Stimulated activated memory B cell treated with anti-CD40 and anti-IgM and Interleukin-4, amounts not matched to agents 10 μg/mL and 1 μg/mL and 100 μg/mL, for 72 hours (primary cell): Measurements from ENCODE around the gene GPR34.
"Not testable (repeated sequence)": the region's sequence is repeated elsewhere in the genome, so short reads cannot be mapped to it uniquely, and the experiment has no call there.

Source experiments
- ATAC-seq: fragments of 150-1000 bp; cut with Tn5 transposase; 2 replicates; pipeline ENCODE4 v1.10.0; 2021
- H3K27ac Mint-ChIP-seq: one replicate; pipeline ENCODE4 v1.8.0; 2022; ENCODE audit warnings: mild to moderate bottlenecking, mixed read lengths
- H3K27me3 Mint-ChIP-seq: one replicate; pipeline ENCODE4 v1.8.0; 2022; ENCODE audit warnings: mixed read lengths
- H3K36me3 Mint-ChIP-seq: one replicate; pipeline ENCODE4 v1.8.0; 2022; ENCODE audit warnings: mixed read lengths
- H3K4me1 Mint-ChIP-seq: one replicate; pipeline ENCODE4 v1.8.0; 2022; ENCODE audit warnings: mixed read lengths
- H3K4me3 Mint-ChIP-seq: one replicate; pipeline ENCODE4 v1.8.0; 2022; ENCODE audit warnings: mild to moderate bottlenecking, moderate library complexity, mixed read lengths
- H3K9me3 Mint-ChIP-seq: one replicate; pipeline ENCODE4 v1.8.0; 2022; ENCODE audit warnings: mixed read lengths

Gene GPR34

DNA sequence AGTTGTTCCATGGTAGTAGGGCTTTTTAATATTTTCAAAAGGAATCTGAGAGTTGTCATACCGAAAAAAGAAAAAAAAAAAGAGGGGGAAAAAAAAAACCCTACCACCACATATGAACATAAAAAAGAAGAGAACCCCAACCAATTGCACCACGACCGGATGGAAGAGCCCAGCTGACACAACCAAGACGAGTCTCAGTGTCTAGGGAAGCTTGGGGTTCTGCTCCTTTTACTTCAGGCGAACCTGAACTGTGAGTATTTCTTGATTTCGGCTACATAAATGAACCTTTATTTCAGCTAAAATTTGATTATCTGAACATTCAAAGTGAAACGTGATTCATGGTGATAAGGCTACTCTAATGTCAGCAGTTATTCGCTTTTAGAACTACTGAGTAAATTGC lies at the start of gene GPR34:
Gene GPR34 (plus strand): TSS at position 139 of the 400 bp plus-strand sequence. CDS start 6,661 bp downstream, outside the sequence.
- H3K4me3 Mint-ChIP-seq, result no peak within 1 kb of the TSS
- H3K27me3 Mint-ChIP-seq, result no peaks in the 10 kb centered on the region
- no peak for ATAC-seq
- H3K27ac Mint-ChIP-seq, result no peak within 1 kb of the TSS
- peaks cover 5% of the 10 kb centered on the region for H3K36me3 Mint-ChIP-seq
- no peaks in the 10 kb centered on the region for H3K9me3 Mint-ChIP-seq
- H3K4me1 Mint-ChIP-seq, result peaks cover 36% of the 10 kb centered on the region

DNA sequence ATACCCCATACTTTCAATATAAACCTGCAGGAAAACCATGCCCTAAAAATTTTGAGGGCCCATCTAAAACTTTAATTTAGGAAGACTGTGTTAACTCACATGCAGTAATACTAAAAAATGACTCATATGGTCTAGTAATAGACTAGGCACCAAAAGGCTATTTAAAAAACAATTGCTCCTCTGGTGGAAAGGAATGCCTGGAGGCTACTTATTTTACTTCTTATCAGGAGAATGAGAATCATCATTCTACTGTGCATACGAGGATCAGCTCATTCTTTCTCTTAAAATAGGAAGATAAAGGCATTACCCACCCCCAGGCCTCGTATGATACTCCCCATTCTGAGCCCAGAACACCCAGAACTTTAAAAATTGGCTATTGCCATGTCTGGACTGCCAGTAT lies 42.6 kb upstream of the GPR34 start:
- not testable (repeated sequence) for H3K27ac Mint-ChIP-seq, ATAC-seq, H3K4me1 Mint-ChIP-seq, H3K9me3 Mint-ChIP-seq, H3K27me3 Mint-ChIP-seq, H3K4me3 Mint-ChIP-seq
- H3K36me3 Mint-ChIP-seq, result peaks cover 55% of the 10 kb centered on the region

DNA sequence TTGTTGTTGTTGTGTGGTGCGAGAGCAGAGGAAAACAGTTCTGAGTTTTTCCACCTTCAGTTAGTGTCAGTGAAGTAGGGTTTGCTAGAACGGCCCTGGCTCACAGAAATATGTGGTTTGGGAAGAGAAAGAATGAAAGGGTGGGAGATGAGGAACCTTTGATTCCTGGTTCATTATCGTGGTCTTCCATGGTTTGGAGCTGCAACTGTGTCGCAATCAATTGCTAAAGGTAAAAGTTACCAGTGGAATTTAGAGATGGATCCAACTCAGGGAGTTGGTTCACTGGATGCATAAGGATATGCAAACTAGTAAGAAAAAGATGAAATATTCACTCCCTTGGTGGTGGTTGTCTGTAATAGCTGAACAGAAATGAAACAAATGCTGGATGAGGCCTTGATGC lies 35.6 kb upstream of the GPR34 start:
- H3K27ac Mint-ChIP-seq, result no peak overlapping the region
- H3K9me3 Mint-ChIP-seq, result peaks cover 9% of the 10 kb centered on the region
- H3K27me3 Mint-ChIP-seq, result no peaks in the 10 kb centered on the region
- peaks cover 8% of the 10 kb centered on the region for H3K4me1 Mint-ChIP-seq
- H3K36me3 Mint-ChIP-seq, result peaks cover 73% of the 10 kb centered on the region
- no peak overlapping the region for H3K4me3 Mint-ChIP-seq
- ATAC-seq, result no peak

- Mint-ChIP-seq H3K36me3 (peaks cover 67% of the 10 kb centered on the region), H3K9me3 (peaks cover 3% of the 10 kb centered on the region), H3K27me3 (no peaks in the 10 kb centered on the region), H3K4me3 (no peak overlapping the region), H3K27ac (no peak overlapping the region), H3K4me1 (peaks cover 8% of the 10 kb centered on the region)
- ATAC-seq, result no peak
Measured at GRCh38 chrX:41655101-41655500, 33.7 kb upstream of the GPR34 start.

- ATAC-seq, result no peak
- peaks cover 8% of the 10 kb centered on the region for H3K4me1 Mint-ChIP-seq
- H3K9me3 Mint-ChIP-seq, result peaks cover 3% of the 10 kb centered on the region
- no peak overlapping the region for H3K4me3 Mint-ChIP-seq
- H3K27ac Mint-ChIP-seq, result no peak overlapping the region
- no peaks in the 10 kb centered on the region for H3K27me3 Mint-ChIP-seq
- H3K36me3 Mint-ChIP-seq, result peaks cover 64% of the 10 kb centered on the region
Measured at GRCh38 chrX:41655631-41656030, 33.1 kb upstream of the GPR34 start.

- H3K9me3 Mint-ChIP-seq, result no peaks in the 10 kb centered on the region
- no peak overlapping the region for H3K4me3 Mint-ChIP-seq
- peaks cover 12% of the 10 kb centered on the region for H3K4me1 Mint-ChIP-seq
- H3K36me3 Mint-ChIP-seq, result peaks cover 32% of the 10 kb centered on the region
- no peak for ATAC-seq
- H3K27ac Mint-ChIP-seq, result no peak overlapping the region
- no peaks in the 10 kb centered on the region for H3K27me3 Mint-ChIP-seq
Measured at GRCh38 chrX:41661366-41662095, 27.2 kb upstream of the GPR34 start.

DNA sequence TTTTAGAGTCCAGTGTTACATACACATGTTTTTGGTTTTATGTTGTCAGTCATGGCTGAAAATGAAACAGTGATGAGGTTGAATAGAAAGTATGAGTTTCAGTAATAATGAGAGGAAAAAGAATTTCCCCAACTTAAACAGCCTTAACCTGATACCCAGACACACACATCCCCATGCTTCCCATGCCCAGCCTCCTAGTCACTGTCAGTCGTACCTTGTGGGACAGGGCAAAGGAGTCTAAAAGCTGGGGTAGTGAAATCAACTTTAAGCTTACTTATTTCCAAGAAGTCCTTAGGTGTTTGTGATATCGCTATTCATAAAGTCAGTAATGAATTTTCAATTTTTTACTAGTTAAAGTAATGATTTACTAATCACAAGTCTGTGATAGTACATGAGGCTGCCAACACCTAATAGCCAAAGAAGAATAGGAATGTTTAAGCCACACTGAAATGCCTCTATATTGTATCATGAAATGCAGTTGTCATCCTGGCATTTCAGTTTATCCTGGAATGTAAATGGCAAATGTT lies 24.3 kb upstream of the GPR34 start:
- Mint-ChIP-seq H3K27ac (no peak overlapping the region), H3K4me3 (no peak overlapping the region), H3K27me3 (no peaks in the 10 kb centered on the region), H3K9me3 (no peaks in the 10 kb centered on the region), H3K36me3 (peaks cover 12% of the 10 kb centered on the region), H3K4me1 (peaks cover 12% of the 10 kb centered on the region)
- ATAC-seq, result peak; percentile 54

- H3K36me3 Mint-ChIP-seq, result peaks cover 12% of the 10 kb centered on the region
- peak overlapping the region; percentile 47 for H3K27ac Mint-ChIP-seq
- H3K9me3 Mint-ChIP-seq, result no peaks in the 10 kb centered on the region
- peaks cover 12% of the 10 kb centered on the region for H3K4me1 Mint-ChIP-seq
- no peak overlapping the region for H3K4me3 Mint-ChIP-seq
- no peaks in the 10 kb centered on the region for H3K27me3 Mint-ChIP-seq
- ATAC-seq, result no peak
Measured at GRCh38 chrX:41664908-41665307, 23.9 kb upstream of the GPR34 start.

GRCh38 chrX:41665686-41666085 lies 23.1 kb upstream of the GPR34 start:
- ATAC-seq, result no peak
- peak overlapping the region; percentile 47 for H3K27ac Mint-ChIP-seq
- H3K9me3 Mint-ChIP-seq, result no peaks in the 10 kb centered on the region
- H3K36me3 Mint-ChIP-seq, result peaks cover 8% of the 10 kb centered on the region
- H3K4me1 Mint-ChIP-seq, result peaks cover 12% of the 10 kb centered on the region
- no peaks in the 10 kb centered on the region for H3K27me3 Mint-ChIP-seq
- no peak overlapping the region for H3K4me3 Mint-ChIP-seq

GRCh38 chrX:41666251-41666650 lies 22.5 kb upstream of the GPR34 start:
- Mint-ChIP-seq H3K4me3 (no peak overlapping the region), H3K27ac (no peak overlapping the region), H3K36me3 (peaks cover 8% of the 10 kb centered on the region), H3K9me3 (no peaks in the 10 kb centered on the region), H3K4me1 (peaks cover 12% of the 10 kb centered on the region), H3K27me3 (no peaks in the 10 kb centered on the region)
- no peak for ATAC-seq

DNA sequence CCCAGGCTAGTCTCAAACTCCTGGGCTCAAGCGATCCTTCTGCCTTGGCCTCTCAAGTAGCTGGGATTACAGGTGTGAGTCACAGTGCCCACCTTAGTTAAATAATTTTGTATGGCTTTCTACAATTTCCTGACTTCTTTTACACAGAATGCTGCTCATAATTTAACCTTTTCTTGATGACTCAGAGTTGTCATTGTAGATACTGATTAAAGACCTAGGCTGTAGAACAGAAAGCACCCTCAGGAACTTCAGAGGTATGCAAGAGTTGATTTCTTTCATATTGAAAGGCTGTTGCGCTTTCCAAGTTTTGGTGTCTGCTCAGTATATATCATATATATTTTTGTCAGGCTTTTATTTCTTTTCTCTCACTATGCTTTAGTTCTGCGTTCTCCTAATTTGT lies 21.1 kb upstream of the GPR34 start:
- no peak for ATAC-seq
- H3K36me3 Mint-ChIP-seq, result peaks cover 8% of the 10 kb centered on the region
- H3K27ac Mint-ChIP-seq, result no peak overlapping the region
- H3K9me3 Mint-ChIP-seq, result no peaks in the 10 kb centered on the region
- peaks cover 12% of the 10 kb centered on the region for H3K4me1 Mint-ChIP-seq
- no peak overlapping the region for H3K4me3 Mint-ChIP-seq
- no peaks in the 10 kb centered on the region for H3K27me3 Mint-ChIP-seq

DNA sequence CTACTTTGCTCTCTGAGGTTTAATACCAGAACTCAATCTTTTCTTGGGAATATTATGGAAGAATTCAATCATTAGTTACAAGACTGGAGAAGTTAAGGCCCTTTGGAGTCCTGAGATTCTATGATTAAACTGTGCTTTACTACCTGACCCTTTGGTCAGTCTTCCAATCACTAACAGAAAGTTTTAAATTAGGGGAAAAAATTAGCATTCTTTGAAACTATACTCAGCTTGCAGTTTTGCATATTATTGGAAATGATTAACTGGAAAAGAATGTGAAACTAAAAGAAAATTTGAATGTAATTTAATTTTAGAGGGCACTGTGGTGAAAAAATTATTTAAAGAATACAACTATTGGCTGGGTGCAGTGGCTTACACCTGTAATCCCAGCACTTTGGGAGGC lies 18.7 kb upstream of the GPR34 start:
- Mint-ChIP-seq H3K27me3 (no peaks in the 10 kb centered on the region), H3K27ac (no peak overlapping the region)

GRCh38 chrX:41671082-41671481 lies 17.7 kb upstream of the GPR34 start:
- H3K4me1 Mint-ChIP-seq, result peaks cover 13% of the 10 kb centered on the region
- no peaks in the 10 kb centered on the region for H3K9me3 Mint-ChIP-seq
- H3K36me3 Mint-ChIP-seq, result peaks cover 8% of the 10 kb centered on the region
- H3K27ac Mint-ChIP-seq, result no peak overlapping the region
- no peak for ATAC-seq
- H3K27me3 Mint-ChIP-seq, result no peaks in the 10 kb centered on the region
- H3K4me3 Mint-ChIP-seq, result no peak overlapping the region

More for the DNA sequence above, 18.7 kb upstream of the GPR34 start:
- H3K4me3 Mint-ChIP-seq, result no peak overlapping the region
- peaks cover 16% of the 10 kb centered on the region for H3K36me3 Mint-ChIP-seq
- H3K9me3 Mint-ChIP-seq, result no peaks in the 10 kb centered on the region
- ATAC-seq, result no peak
- H3K4me1 Mint-ChIP-seq, result peaks cover 21% of the 10 kb centered on the region

DNA sequence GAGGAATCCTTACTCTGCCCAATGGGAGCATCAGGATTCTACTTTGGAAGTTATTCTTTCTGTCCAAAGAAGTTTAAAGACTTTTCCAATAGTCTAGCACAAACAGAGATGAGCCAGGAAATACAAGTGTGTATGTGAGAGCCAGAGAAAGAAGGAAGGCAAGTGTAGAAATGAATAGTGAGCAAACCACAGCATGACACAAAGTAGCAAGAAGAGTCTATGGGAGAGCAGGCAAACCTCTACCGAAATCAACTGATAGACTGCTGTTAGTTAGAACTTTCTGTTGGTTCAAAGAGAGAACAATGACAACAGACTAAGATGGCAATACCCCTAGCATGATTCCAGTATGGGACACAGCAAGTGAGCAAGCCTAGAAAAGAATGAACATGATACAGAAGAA lies 16.1 kb upstream of the GPR34 start:
- no peak for ATAC-seq
- Mint-ChIP-seq H3K4me3 (no peak overlapping the region), H3K4me1 (peaks cover 10% of the 10 kb centered on the region), H3K9me3 (no peaks in the 10 kb centered on the region), H3K27me3 (no peaks in the 10 kb centered on the region), H3K36me3 (peaks cover 19% of the 10 kb centered on the region), H3K27ac (no peak overlapping the region)

- H3K27ac Mint-ChIP-seq, H3K4me3 Mint-ChIP-seq, ATAC-seq, H3K9me3 Mint-ChIP-seq, H3K4me1 Mint-ChIP-seq, H3K27me3 Mint-ChIP-seq: not testable (repeated sequence)
- peaks cover 19% of the 10 kb centered on the region for H3K36me3 Mint-ChIP-seq
Measured at GRCh38 chrX:41676361-41676760, 12.4 kb upstream of the GPR34 start.
